Measurements from ENCODE around the gene ASB15.

GRCh38 chr7:123680580-123680979 lies 79.0 kb downstream of the ASB15 start:
- no peak for TF ChIP-seq CTCF (IDR thresholded peaks at IDR 0.05 in 8 of 11, conservative IDR thresholded peaks at IDR 0.05 in 3 of 11)
- no peak for TF ChIP-seq POLR2AphosphoS5 (IDR thresholded peaks at IDR 0.05)
- TF ChIP-seq POLR2A (IDR thresholded peaks at IDR 0.05): no peak

All from spleen (tissue), 7 donors.